AG08395 (cell line): ENCODE data around the gene CCDC89.

Experiments used
- DNase-seq: peaks from one replicate; pipeline ENCODE4 v3.0.0; 2012; ENCODE audit warnings: mixed read lengths, low spot score

Gene CCDC89

DNA sequence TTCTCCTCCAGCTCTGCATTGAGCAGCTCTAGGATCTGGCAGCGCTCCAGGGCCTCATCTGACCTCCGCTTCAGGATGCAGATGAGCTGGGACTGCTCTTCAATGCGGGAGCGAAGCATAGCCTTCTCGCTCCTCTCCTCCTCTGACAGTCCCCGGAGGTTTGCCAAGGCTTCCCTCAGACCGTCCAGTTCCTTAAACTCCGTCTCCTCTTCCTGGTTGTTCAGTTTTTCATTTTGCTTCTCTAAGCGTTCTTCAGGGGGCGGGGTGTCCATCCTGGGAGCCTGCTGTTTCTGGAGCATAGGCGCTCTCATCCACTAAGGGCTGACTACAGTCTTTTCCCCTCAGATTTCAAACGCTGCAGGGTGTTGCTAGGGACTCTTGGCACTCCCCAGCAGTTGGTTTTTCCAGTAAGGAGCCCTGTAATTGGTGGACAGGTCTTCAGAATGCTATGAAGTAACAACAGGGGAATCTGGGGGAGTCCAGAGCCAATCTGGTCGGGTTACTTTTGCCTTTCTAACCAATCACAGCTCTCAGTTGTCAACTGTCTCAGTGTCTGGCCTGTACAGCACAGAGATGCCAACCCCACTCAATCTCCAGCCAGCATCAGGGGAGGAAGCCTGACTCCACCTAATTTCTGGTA is at the start of gene CCDC89:
Gene CCDC89 (minus strand): TSS at position 376 of the 640 bp plus-strand sequence. CDS start 65 bp downstream, at position 311.
- DNase-seq = peak; percentile 99

DNA sequence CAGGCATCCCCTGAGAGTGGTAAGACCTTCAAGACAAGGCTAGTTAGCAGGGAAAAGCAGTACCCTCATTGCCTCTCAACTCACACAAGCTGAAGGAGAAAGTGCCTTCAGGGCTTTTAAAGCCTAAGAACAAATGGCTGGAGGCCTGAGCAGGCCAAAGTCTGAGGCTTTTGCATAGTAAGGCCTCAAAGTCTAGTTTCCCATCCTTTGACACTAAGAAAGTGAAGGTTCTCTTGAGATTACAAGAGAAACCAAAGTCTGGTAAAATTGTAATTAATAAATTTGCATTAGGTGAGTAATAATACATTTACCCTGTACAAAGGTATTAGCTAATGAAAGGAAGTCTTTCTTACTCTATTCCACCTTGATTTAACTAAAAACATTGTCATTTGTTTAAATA is 47.0 kb upstream of the CCDC89 start:
- DNase-seq = no peak

DNA sequence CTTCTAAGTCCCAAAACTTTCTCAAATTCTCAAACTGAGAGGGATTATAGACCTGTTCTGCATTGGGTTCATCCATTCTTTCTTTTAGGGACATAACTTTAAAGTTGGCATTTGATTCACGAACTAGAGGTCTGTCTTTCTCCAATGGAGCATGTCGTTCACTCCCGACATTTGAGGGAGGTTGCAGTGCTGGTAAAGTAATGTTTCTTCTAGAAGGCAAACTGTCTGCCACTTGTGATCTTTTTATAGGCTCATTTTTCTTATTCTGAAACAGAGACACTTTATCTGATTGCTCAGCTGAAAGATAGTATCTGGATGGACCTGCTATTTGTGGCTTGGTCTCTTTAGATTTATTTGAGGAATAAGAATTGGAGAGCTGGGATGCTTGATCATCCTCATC is 40.4 kb upstream of the CCDC89 start:
- no peak for DNase-seq

DNA sequence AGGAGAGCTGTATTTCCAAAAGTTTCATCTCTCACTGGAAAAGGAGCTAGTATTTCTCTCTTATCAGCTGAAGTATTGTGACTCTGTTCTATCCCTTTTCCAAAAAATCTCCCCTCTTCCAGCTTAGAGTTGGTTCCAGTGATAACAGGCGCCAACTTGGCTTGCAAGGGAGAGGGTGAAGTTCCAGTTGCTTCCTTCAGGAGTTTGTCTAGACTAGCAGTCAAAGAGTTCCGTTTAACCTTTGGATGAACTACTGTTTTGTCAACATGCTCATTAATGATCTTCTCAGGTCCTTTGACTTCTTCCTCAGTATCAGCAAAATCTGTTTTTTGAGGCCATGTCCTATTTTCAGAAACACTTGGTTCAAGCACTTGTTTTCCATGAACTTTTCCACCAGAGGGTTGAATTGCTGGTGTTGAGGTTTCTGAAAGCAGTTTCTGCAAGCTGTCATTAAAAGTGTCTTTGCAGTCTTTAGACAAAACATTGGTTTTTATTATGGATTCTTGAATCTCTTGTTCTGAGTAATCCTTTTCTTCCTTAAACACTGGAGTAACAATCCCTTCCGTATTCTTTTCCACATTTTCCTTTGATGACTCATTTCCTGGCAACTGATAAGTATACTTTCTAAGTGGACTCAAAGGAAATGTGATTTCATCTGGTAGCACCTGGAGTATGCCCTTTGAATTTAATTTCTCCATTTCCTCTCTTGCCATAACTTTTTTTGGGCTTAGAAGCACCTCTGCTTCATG is 39.7 kb upstream of the CCDC89 start:
- DNase-seq = peak; percentile 77

DNA sequence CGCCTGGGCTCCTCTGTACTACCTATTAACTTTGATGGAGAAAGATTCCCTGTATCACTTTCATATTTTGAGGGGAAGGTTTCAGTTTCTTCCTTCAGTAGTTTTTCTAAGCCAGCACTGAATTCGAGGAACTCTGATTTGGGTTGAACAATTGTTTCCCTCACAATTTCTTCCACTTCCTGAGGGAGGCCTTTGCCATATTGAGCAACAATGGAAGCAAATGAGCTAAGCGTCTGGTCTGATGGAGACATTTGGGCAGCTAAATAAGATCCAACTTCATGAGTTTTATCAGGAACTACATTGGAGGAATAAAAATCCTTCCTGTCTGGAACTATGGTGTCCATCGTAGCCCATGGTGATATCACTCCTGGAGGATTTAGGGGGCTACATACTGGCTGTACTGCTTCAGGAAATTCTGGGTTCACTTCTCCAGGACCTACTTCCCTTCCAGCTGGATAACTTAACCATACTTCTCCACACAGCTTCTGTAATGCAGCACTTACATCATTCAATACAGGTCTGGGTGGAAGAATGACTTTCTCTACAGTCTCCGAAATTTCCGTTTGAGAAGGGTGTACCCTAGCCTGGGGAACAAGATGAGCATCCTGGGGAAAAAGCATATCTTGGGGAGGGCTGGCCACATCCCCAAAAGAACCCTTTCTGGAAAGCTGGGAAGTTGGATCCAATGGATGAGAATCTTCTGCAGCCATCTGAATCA is 38.9 kb upstream of the CCDC89 start:
- DNase-seq = no peak

DNA sequence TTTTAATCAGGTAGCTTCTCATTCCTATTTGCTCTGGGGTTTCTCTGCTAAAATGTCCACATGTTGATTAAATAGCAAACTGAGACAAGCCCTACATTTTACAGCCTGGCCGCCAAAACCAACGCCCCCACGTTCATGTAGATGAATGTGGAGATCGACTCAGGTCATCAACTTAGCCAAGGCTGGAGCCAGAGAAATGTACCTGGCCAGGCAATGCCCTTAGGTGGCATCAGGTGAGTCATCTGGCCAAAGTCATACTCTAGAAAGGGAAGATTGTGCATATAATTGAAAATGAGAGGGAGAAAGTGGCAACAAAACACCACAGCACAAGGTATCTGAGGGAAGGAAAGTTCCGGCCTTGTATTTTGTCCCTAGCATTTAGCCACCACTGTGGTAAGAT is 37.1 kb upstream of the CCDC89 start:
- DNase-seq = no peak

DNA sequence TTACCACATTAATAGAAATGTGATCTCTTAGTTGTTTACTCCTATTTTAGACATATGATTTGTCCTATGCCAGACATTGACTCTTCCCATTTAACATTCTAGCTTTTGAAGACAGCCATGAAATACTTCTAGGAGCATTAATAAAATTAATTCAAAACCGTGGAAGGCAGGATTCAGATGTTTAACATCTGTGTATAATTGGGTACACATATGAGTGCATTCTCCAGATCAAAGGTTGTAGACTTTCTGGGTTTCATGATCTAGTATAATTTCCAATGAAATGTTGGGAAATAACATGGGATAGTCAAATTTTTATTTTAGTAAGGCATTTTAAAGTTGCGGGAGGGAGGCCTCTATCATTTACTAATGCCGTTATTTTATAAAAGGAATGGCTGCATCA is 35.2 kb upstream of the CCDC89 start:
- DNase-seq = no peak

GRCh38 chr11:85718991-85719807 is 33.2 kb upstream of the CCDC89 start:
- DNase-seq = peak; percentile 97

GRCh38 chr11:85718126-85718943 is 32.3 kb upstream of the CCDC89 start:
- no peak for DNase-seq

DNA sequence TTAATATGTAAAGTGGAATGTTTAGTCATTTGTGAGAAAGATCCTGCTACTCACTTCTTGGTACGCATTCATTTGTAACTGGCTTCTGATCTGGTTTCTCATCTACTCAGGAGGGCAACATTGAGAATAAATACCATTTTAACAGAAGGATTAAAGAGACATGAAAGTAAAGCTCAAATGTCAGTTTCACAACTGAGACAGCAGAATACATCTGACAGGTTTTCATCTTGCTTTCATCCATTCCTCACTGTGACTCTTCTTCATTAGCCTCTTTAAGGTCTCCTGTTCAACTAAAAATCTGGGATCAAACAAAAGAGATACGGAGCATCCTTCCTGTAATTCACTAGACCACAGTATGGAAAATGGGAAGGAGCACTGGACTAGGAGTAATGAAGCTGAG is 31.4 kb upstream of the CCDC89 start:
- no peak for DNase-seq

DNA sequence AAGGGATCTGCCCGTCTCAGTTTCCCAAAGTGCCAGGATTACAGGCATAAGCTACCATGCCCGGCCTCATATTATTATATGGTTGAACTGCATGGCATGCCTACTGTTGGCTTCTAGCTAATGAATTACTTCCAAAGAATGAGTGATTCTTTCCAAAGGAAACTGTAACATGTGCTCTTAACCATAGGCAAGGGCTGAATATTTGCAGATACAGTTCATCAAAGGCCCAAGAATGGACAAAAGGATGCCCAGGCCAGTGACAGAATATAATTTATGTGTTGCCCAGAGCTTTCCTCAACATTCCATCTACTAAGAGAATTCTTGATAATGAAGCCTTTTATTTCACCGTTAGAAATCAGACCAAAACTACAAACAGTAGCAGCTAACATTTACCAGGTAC is 27.0 kb upstream of the CCDC89 start:
- peak; percentile 4 for DNase-seq

GRCh38 chr11:85710917-85711316 is 24.9 kb upstream of the CCDC89 start:
- no peak for DNase-seq

DNA sequence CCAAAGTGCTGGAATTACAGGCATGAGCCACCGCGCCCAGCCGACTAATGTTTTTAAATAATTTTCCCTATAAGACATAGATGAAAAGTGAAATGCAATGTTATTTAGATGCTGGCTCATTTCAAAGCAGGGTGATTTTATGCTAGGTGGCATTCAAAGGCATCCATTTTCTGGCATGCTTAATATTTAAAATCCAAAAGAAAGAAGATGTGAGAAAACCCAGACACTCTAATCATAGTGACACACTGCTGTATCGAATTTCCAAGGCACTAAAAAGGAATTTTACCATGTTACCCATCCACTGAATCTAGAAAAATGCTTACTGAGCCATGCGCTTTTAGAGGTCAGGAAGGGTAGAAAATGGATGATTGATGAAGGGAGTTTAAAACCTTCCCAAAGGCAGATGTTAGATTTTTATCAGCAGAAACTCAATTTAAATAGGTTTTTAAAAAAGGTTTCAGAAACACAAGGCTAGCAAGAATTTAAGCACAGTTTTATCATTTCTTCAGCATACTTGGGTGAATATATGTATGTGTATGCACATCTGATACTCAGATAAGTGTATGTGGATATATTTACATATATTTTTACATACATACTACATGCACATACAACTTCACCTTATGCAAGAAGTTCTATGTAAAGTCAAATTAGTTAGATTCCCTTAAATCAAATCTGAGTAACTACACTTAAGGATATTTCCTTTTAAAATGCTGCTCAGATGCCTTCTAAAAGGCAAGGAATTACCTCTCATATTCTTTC is 24.1 kb upstream of the CCDC89 start:
- no peak for DNase-seq

DNA sequence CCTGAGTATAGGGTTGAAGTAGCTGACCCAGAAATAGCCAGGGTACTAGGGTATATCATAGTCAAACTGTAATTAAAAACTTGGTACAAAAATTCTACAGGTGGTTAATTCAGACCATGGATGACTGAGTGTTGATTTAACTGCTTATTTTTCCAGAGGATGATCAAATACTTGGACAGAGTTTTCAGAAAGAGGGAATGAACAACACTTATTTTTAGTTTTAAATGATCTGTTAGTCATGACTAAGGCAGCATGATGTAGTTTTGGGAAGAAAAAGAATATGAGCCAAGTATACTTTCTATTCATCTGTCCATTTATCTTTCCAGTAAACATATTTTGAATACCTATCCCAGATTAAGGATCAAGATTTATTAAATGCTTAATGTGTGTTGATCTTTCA is 19.8 kb upstream of the CCDC89 start:
- DNase-seq = peak; percentile 40

DNA sequence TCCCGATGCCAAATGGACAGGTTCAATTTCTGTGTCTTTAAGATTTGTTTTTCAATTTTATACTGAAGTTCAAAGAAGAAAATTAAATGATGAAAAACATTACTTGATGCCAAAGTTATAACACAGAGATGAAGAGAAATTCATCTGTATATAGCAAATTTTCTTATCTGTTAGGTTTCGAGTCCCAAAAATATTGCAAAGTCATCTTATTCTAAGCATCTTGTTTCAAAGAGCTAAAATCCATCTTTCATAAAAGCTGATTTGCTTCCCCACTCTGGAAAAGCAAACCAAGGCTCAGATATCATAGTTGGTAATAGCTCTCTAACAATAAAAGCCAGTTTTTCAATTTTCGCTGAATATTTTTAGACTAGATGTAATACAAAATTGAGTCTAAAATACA is 19.0 kb upstream of the CCDC89 start:
- no peak for DNase-seq

- no peak for DNase-seq
Observed at GRCh38 chr11:85699957-85700741, 14.2 kb upstream of the CCDC89 start.

- no peak for DNase-seq
Observed at GRCh38 chr11:85698195-85698594, 12.2 kb upstream of the CCDC89 start.

GRCh38 chr11:85697747-85698146 is 11.8 kb upstream of the CCDC89 start:
- no peak for DNase-seq

- DNase-seq = no peak
Observed at GRCh38 chr11:85695546-85695945, 9.6 kb upstream of the CCDC89 start.
